ENCODE data around the gene ACSF3. TPM values are rescaled to one million over a fixed set of nuclear protein-coding genes. Genes with fewer than 3 reads are reported as not detected.

The ACSF3 gene
- total and polyA plus RNA-seq, 2 donors (not counting 1 experiment from before 2014, with no cell fraction given) = 9.2 to 23.1 TPM

- H2AFZ ChIP-seq (ENCODE audit: low read length) = no peak overlapping the region
These were observed 11.4 kb downstream of the ACSF3 start for GRCh38 chr16:89104930-89105571.

DNA sequence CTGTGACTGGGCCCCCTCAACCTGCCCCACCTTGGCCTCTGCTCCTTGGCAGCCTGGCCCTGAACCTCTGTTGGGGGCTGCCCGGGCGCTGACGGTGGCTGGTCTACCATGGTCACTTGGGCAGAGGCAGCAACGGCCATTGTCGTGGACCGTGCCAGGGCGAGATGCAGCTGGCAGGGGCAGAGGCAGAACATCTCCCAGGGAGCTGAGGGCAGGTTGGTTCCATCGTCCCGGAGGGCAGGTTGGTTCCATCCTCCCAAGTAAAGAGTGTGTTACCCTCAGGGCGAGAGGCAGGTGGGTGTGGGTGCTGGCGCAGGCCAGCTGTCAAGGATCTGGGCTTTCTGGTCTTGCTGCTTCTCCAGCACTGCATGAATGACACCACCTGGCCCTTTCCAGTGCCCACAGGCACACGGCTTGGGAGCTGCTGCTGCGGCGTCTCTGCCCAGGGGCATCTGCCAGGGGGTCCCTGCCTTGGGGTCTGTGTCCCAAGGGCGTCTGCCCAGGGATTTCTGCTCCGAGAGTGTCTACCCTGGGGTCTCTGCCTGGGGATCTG is 12.0 kb downstream of the ACSF3 start:
- TF ChIP-seq EZH2 (IDR thresholded peaks at IDR 0.05; ENCODE audit: low read length, missing control alignments) = no peak
- no peak for TF ChIP-seq CTCF (conservative IDR thresholded peaks at IDR 0.05 in 1 of 2, IDR thresholded peaks at IDR 0.05 in 1 of 2; ENCODE audit: low read depth in 1 of 2, low read length in 2 of 2)
- Histone ChIP-seq H3K4me3 (replicated peaks in 1 of 4; ENCODE audit: control extremely low read depth in 1 of 4, insufficient read depth in 1 of 4, low read depth in 3 of 4, low read length in 4 of 4) (no peak overlapping the region), H3K9ac (ENCODE audit: insufficient read depth, low read length) (no peak overlapping the region), H4K20me1 (ENCODE audit: control insufficient read depth, extremely low read depth, insufficient read depth, low read length) (no peaks in the 10 kb centered on the region), H3K27me3 (ENCODE audit: control insufficient read depth, insufficient read depth, low read length) (no peaks in the 10 kb centered on the region), H3K4me1 (ENCODE audit: control insufficient read depth, extremely low read depth, insufficient read depth, low read length) (no peaks in the 10 kb centered on the region), H3K4me2 (ENCODE audit: extremely low read depth, insufficient read depth, low read length) (no peak overlapping the region), H3K79me2 (ENCODE audit: control insufficient read depth, insufficient read depth, low read length) (no peaks in the 10 kb centered on the region), H3K27ac (ENCODE audit: insufficient read depth, low read length) (no peak overlapping the region), H3K36me3 (ENCODE audit: control insufficient read depth, insufficient read depth, low read length) (peaks cover 23% of the 10 kb centered on the region), H2AFZ (ENCODE audit: low read length) (no peak overlapping the region), H3K9me3 (ENCODE audit: control insufficient read depth, insufficient read depth, low read depth, low read length) (no peaks in the 10 kb centered on the region)
- DNase-seq (ENCODE audit: low read depth in 2 of 2) = no peak

More at GRCh38 chr16:89104930-89105571, 11.4 kb downstream of the ACSF3 start:
- Histone ChIP-seq H3K36me3 (ENCODE audit: control insufficient read depth, insufficient read depth, low read length) (peaks cover 23% of the 10 kb centered on the region), H3K27me3 (ENCODE audit: control insufficient read depth, insufficient read depth, low read length) (no peaks in the 10 kb centered on the region), H3K4me3 (replicated peaks in 1 of 4; ENCODE audit: control extremely low read depth in 1 of 4, insufficient read depth in 1 of 4, low read depth in 3 of 4, low read length in 4 of 4) (no peak overlapping the region), H3K4me2 (ENCODE audit: extremely low read depth, insufficient read depth, low read length) (no peak overlapping the region), H3K27ac (ENCODE audit: insufficient read depth, low read length) (no peak overlapping the region), H3K4me1 (ENCODE audit: control insufficient read depth, extremely low read depth, insufficient read depth, low read length) (no peaks in the 10 kb centered on the region), H3K9me3 (ENCODE audit: control insufficient read depth, insufficient read depth, low read depth, low read length) (no peaks in the 10 kb centered on the region), H4K20me1 (ENCODE audit: control insufficient read depth, extremely low read depth, insufficient read depth, low read length) (no peaks in the 10 kb centered on the region), H3K9ac (ENCODE audit: insufficient read depth, low read length) (no peak overlapping the region), H3K79me2 (ENCODE audit: control insufficient read depth, insufficient read depth, low read length) (no peaks in the 10 kb centered on the region)
- no peak for DNase-seq (ENCODE audit: low read depth in 2 of 2)
- TF ChIP-seq EZH2 (IDR thresholded peaks at IDR 0.05; ENCODE audit: low read length, missing control alignments) (no peak), CTCF (conservative IDR thresholded peaks at IDR 0.05 in 1 of 2, IDR thresholded peaks at IDR 0.05 in 1 of 2; ENCODE audit: low read depth in 1 of 2, low read length in 2 of 2) (no peak)

- no peak for DNase-seq (ENCODE audit: low read depth in 2 of 2)
- Histone ChIP-seq H4K20me1 (ENCODE audit: control insufficient read depth, extremely low read depth, insufficient read depth, low read length) (no peaks in the 10 kb centered on the region), H3K27ac (ENCODE audit: insufficient read depth, low read length) (no peak overlapping the region), H3K4me3 (replicated peaks in 1 of 4; ENCODE audit: control extremely low read depth in 1 of 4, insufficient read depth in 1 of 4, low read depth in 3 of 4, low read length in 4 of 4) (no peak overlapping the region), H3K36me3 (ENCODE audit: control insufficient read depth, insufficient read depth, low read length) (peaks cover 18% of the 10 kb centered on the region), H3K9me3 (ENCODE audit: control insufficient read depth, insufficient read depth, low read depth, low read length) (no peaks in the 10 kb centered on the region), H2AFZ (ENCODE audit: low read length) (no peak overlapping the region), H3K4me1 (ENCODE audit: control insufficient read depth, extremely low read depth, insufficient read depth, low read length) (no peaks in the 10 kb centered on the region), H3K27me3 (ENCODE audit: control insufficient read depth, insufficient read depth, low read length) (no peaks in the 10 kb centered on the region), H3K4me2 (ENCODE audit: extremely low read depth, insufficient read depth, low read length) (no peak overlapping the region), H3K79me2 (ENCODE audit: control insufficient read depth, insufficient read depth, low read length) (no peaks in the 10 kb centered on the region), H3K9ac (ENCODE audit: insufficient read depth, low read length) (no peak overlapping the region)
- TF ChIP-seq CTCF (conservative IDR thresholded peaks at IDR 0.05 in 1 of 2, IDR thresholded peaks at IDR 0.05 in 1 of 2; ENCODE audit: low read depth in 1 of 2, low read length in 2 of 2) (no peak), EZH2 (IDR thresholded peaks at IDR 0.05; ENCODE audit: low read length, missing control alignments) (no peak)
These were observed 13.0 kb downstream of the ACSF3 start for GRCh38 chr16:89106533-89107202.

Measured in fibroblast of lung (primary cell).